GM23248 (cell line): Measurements from ENCODE around the gene TAOK1. TPM values are rescaled to one million over a fixed set of nuclear protein-coding genes. Genes with fewer than 3 reads are reported as not detected.

Experiments used
- DNase-seq: peaks from one replicate; pipeline ENCODE4 v3.0.0-alpha.2; 2015
- H2AFZ ChIP-seq: fragments of 200-600 bp; sonication (generic); 2 replicates; pipeline ENCODE4 v1.6.1; 2016; ENCODE audit warnings: antibody characterized with exemption
- H3F3A ChIP-seq: fragments of 200-600 bp; sonication (generic); 2 replicates; pipeline ENCODE4 v1.6.1; 2016; ENCODE audit warnings: mild to moderate bottlenecking, antibody characterized with exemption, mixed run types; ENCODE audit not compliant: insufficient read depth
- H3K27ac ChIP-seq: fragments of 200-600 bp; sonication (generic); 2 replicates; pipeline ENCODE4 v1.5.1; 2016; ENCODE audit warnings: mild to moderate bottlenecking
- H3K27me3 ChIP-seq: fragments of 200-600 bp; sonication (generic); replicated peaks from 2 replicates; pipeline ENCODE4 v1.6.1; 2016; ENCODE audit warnings: mild to moderate bottlenecking; ENCODE audit not compliant: insufficient read depth
- H3K36me3 ChIP-seq: fragments of 200-600 bp; sonication (generic); 2 replicates; pipeline ENCODE4 v1.6.1; 2016; ENCODE audit warnings: low read depth, mild to moderate bottlenecking
- H3K4me1 ChIP-seq: fragments of 200-600 bp; sonication (generic); 2 replicates; pipeline ENCODE4 v1.6.1; 2016; ENCODE audit warnings: mild to moderate bottlenecking; ENCODE audit not compliant: insufficient read depth
- H3K4me2 ChIP-seq: fragments of 200-600 bp; sonication (generic); one replicate; pipeline ENCODE4 v1.6.1; 2016; ENCODE audit warnings: mild to moderate bottlenecking; ENCODE audit not compliant: unreplicated experiment
- H3K4me3 ChIP-seq: fragments of 200-600 bp; sonication (generic); 2 replicates; pipeline ENCODE4 v1.5.1; 2016; ENCODE audit warnings: mild to moderate bottlenecking
- H3K79me2 ChIP-seq: fragments of 200-600 bp; sonication (generic); 2 replicates; pipeline ENCODE4 v1.6.1; 2016; ENCODE audit warnings: mild to moderate bottlenecking; ENCODE audit not compliant: insufficient read depth
- H3K9ac ChIP-seq: fragments of 200-600 bp; sonication (generic); 2 replicates; pipeline ENCODE4 v1.6.1; 2016; ENCODE audit warnings: mild to moderate bottlenecking
- H3K9me2 ChIP-seq: fragments of 200-600 bp; sonication (generic); 2 replicates; pipeline ENCODE4 v1.6.1; 2016; ENCODE audit warnings: mixed run types, mild to moderate bottlenecking, moderate library complexity; ENCODE audit not compliant: insufficient read depth
- H3K9me3 ChIP-seq: fragments of 200-600 bp; sonication (generic); one replicate; pipeline ENCODE4 v1.6.1; 2017; ENCODE audit warnings: low read depth
- H4K20me1 ChIP-seq: fragments of 200-600 bp; sonication (generic); 2 replicates; pipeline ENCODE4 v1.6.0; 2016; ENCODE audit not compliant: insufficient read depth
- EZH2 ChIP-seq: fragments of 200-600 bp; sonication (generic); IDR thresholded peaks from 2 replicates; pipeline ENCODE4 v1.6.1; 2018; ENCODE audit warnings: antibody characterized with exemption, mild to moderate bottlenecking; ENCODE audit not compliant: insufficient read depth, poor library complexity, severe bottlenecking
- EZH2phosphoT487 ChIP-seq: fragments of 200-600 bp; sonication (generic); IDR thresholded peaks from 2 replicates; pipeline ENCODE4 v1.6.1; 2018; ENCODE audit warnings: antibody characterized with exemption, moderate library complexity, mild to moderate bottlenecking, low read depth; ENCODE audit not compliant: insufficient read depth
- WGBS, 2 experiments: methylation state at CpG; one replicate each; pipeline ENCODE4 v1.1.6; 2015 to 2017; ENCODE audit warnings: low lambda C conversion rate in 2 of 2, low coverage in 1 of 2; ENCODE audit errors: missing lambda C conversion rate in 2 of 2; 5-methylcytosine and 5-hydroxymethylcytosine counted together
- in situ Hi-C: fragments of 300-500 bp; cut with MboI; formaldehyde crosslinking; loops from 2 replicates; pipeline ENCODE4 v1.15.0; 2020
- polyA plus RNA-seq: library from polyadenylated mRNA; unstranded; fragments of >200 nt; fragmentation: Nextera tagmentation; extraction: Ambion mirVana; gene quantifications from 2 replicates; pipeline ENCODE4 v1.2.1, GENCODE V29; 2016
- total RNA-seq: library from RNA; depleted of rRNA; stranded (reverse); fragments of >200 nt; shearing (Covaris generic); gene quantifications from 2 replicates; pipeline ENCODE4 v1.2.3, GENCODE V29; 2014

Gene TAOK1
- total and polyA plus RNA-seq, 2 experiments from 2014 or later = 7.6 to 49.9 TPM

- no peak overlapping the region for H2AFZ ChIP-seq
- H3F3A ChIP-seq = no peaks in the 10 kb centered on the region
- in situ Hi-C loops = no loop called here
- WGBS, 2 experiments = 97 to 100% methylated on average over 3 of the region's 3 CpGs
- 0 out of 2 replicates have a peak, but pooled peaks cover 3% of the 10 kb centered on the region for H3K36me3 ChIP-seq
- H3K4me2 ChIP-seq = no peak overlapping the region
- peaks cover 100% of the 10 kb centered on the region for H3K79me2 ChIP-seq
- no peak overlapping the region for H3K9ac ChIP-seq
- H3K4me3 ChIP-seq = no peak overlapping the region
- no peak for TF ChIP-seq EZH2
- no peak for TF ChIP-seq EZH2phosphoT487
- no peaks in the 10 kb centered on the region for H3K9me3 ChIP-seq
- H4K20me1 ChIP-seq = no peaks in the 10 kb centered on the region
- no peaks in the 10 kb centered on the region for H3K4me1 ChIP-seq
- no peak overlapping the region for H3K27ac ChIP-seq
- no peaks in the 10 kb centered on the region for H3K9me2 ChIP-seq
- DNase-seq = no peak
- no peaks in the 10 kb centered on the region for H3K27me3 ChIP-seq
Observed at GRCh38 chr17:29434550-29434949, 44.4 kb downstream of the TAOK1 start.

- H3K27ac ChIP-seq = no peak overlapping the region
- in situ Hi-C loops = no loop called here
- no peak for DNase-seq
- H3K36me3 ChIP-seq = 0 out of 2 replicates have a peak, but pooled peaks cover 8% of the 10 kb centered on the region
- peaks cover 20% of the 10 kb centered on the region for H3K4me1 ChIP-seq
- H3K9ac ChIP-seq = no peak overlapping the region
- peaks cover 100% of the 10 kb centered on the region for H3K79me2 ChIP-seq
- no peaks in the 10 kb centered on the region for H3K9me2 ChIP-seq
- TF ChIP-seq EZH2phosphoT487 = no peak
- no peak for TF ChIP-seq EZH2
- H3F3A ChIP-seq = peaks cover 28% of the 10 kb centered on the region
- no peaks in the 10 kb centered on the region for H3K27me3 ChIP-seq
- no peak overlapping the region for H3K4me2 ChIP-seq
- 89 to 96% methylated on average over 1 of the region's 1 CpG for WGBS, 2 experiments
- peaks cover 33% of the 10 kb centered on the region for H4K20me1 ChIP-seq
- H3K9me3 ChIP-seq = no peaks in the 10 kb centered on the region
- no peak overlapping the region for H2AFZ ChIP-seq
- H3K4me3 ChIP-seq = no peak overlapping the region
Observed at GRCh38 chr17:29442451-29442850, 52.3 kb downstream of the TAOK1 start.

- Histone ChIP-seq H3K27ac (no peak overlapping the region), H3F3A (peaks cover 28% of the 10 kb centered on the region), H3K9me2 (no peaks in the 10 kb centered on the region), H3K79me2 (peaks cover 100% of the 10 kb centered on the region), H3K4me2 (no peak overlapping the region), H3K4me3 (no peak overlapping the region), H3K9me3 (no peaks in the 10 kb centered on the region), H3K4me1 (peaks cover 20% of the 10 kb centered on the region), H4K20me1 (peaks cover 33% of the 10 kb centered on the region), H3K36me3 (0 out of 2 replicates have a peak, but pooled peaks cover 8% of the 10 kb centered on the region), H3K27me3 (no peaks in the 10 kb centered on the region), H2AFZ (no peak overlapping the region), H3K9ac (no peak overlapping the region)
- TF ChIP-seq EZH2 (no peak), EZH2phosphoT487 (no peak)
- DNase-seq = no peak
- in situ Hi-C loops = no loop called here
Observed at GRCh38 chr17:29443041-29443739, 53.0 kb downstream of the TAOK1 start.

GRCh38 chr17:29444589-29444988, 54.4 kb downstream of the TAOK1 start:
- H3K79me2 ChIP-seq = peaks cover 100% of the 10 kb centered on the region
- 0 out of 2 replicates have a peak, but pooled peaks cover 8% of the 10 kb centered on the region for H3K36me3 ChIP-seq
- DNase-seq = peak; percentile 80
- peaks cover 28% of the 10 kb centered on the region for H3F3A ChIP-seq
- TF ChIP-seq EZH2 = no peak
- in situ Hi-C loops = no loop called here
- peak overlapping the region; percentile 46 for H3K27ac ChIP-seq
- H3K4me1 ChIP-seq = peaks cover 20% of the 10 kb centered on the region
- no peak overlapping the region for H3K9ac ChIP-seq
- no peak overlapping the region for H2AFZ ChIP-seq
- no peak overlapping the region for H3K4me3 ChIP-seq
- H3K9me3 ChIP-seq = no peaks in the 10 kb centered on the region
- H4K20me1 ChIP-seq = peaks cover 33% of the 10 kb centered on the region
- no peaks in the 10 kb centered on the region for H3K9me2 ChIP-seq
- H3K4me2 ChIP-seq = peak overlapping the region; percentile 63
- no peaks in the 10 kb centered on the region for H3K27me3 ChIP-seq

GRCh38 chr17:29445844-29446243, 55.7 kb downstream of the TAOK1 start:
- peaks cover 33% of the 10 kb centered on the region for H4K20me1 ChIP-seq
- peak overlapping the region; percentile 46 for H3K27ac ChIP-seq
- no peak for DNase-seq

More at GRCh38 chr17:29445844-29446243, 55.7 kb downstream of the TAOK1 start:
- TF ChIP-seq EZH2phosphoT487 = no peak
- TF ChIP-seq EZH2 = no peak
- Histone ChIP-seq H3K4me3 (no peak overlapping the region), H3K9ac (no peak overlapping the region), H2AFZ (no peak overlapping the region), H3K4me2 (peak overlapping the region; percentile 63), H3K27me3 (no peaks in the 10 kb centered on the region), H3K4me1 (peaks cover 20% of the 10 kb centered on the region), H3K9me3 (no peaks in the 10 kb centered on the region), H3K36me3 (0 out of 2 replicates have a peak, but pooled peaks cover 8% of the 10 kb centered on the region), H3K9me2 (no peaks in the 10 kb centered on the region), H3F3A (peaks cover 28% of the 10 kb centered on the region), H3K79me2 (peaks cover 100% of the 10 kb centered on the region)
- in situ Hi-C loops = no loop called here
